ENCODE data around the gene BSG.
"Not testable (repeated sequence)": the region's sequence is repeated elsewhere in the genome, so short reads cannot be mapped to it uniquely, and the experiment has no call there.

BSG gene

DNA sequence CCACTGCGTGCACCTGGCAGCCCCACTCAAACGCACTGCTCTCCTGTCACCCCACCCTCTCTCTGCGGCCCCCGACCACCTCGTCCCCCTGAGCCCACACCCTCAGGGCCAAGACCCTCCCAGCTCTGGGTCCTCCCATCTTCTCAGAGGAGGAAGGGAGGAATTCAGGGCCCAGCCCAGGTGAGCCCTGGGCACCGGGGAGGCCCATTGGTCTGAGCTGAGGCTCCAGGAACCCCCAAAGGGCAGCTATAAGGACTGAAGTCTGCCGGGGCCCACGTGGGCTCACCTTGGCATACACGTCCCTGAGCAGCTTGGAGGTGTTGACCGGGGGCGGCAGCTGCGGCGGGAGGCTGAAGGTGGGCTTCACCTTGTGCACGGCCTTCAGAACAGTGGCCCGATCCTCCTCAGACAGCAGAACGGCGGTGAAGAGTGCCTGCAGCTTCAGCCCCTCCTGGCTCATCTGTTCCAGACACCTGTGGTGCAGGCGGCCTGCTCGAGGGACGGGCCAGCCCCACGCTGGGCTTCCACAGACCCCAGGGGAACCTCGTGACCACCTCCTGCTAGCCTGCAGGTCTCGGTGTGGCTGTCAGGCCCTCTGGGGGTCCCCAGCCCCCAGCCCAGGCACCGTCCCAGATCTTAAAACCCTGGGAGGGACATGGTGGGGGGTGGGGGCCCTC lies 52.2 kb downstream of the BSG start:
- H2AFZ ChIP-seq, result no peak overlapping the region
- no peak overlapping the region for H3K9ac ChIP-seq
- H3K27ac ChIP-seq, result no peak overlapping the region
- no peaks in the 10 kb centered on the region for H3K4me1 ChIP-seq
- H3K36me3 ChIP-seq (ENCODE audit: control insufficient read depth, insufficient read depth, low read length), result no peaks in the 10 kb centered on the region
- H3K9me3 ChIP-seq (ENCODE audit: control insufficient read depth, low read length), result no peaks in the 10 kb centered on the region
- no peak overlapping the region for H3K4me3 ChIP-seq (ENCODE audit: low read depth, low read length)
- H3K79me2 ChIP-seq, result peaks cover 2% of the 10 kb centered on the region
- no peak overlapping the region for H3K4me2 ChIP-seq (ENCODE audit: low read length)
- H3K27me3 ChIP-seq (ENCODE audit: control insufficient read depth, insufficient read depth, low read length), result no peaks in the 10 kb centered on the region
- TF ChIP-seq, protein P1, sequence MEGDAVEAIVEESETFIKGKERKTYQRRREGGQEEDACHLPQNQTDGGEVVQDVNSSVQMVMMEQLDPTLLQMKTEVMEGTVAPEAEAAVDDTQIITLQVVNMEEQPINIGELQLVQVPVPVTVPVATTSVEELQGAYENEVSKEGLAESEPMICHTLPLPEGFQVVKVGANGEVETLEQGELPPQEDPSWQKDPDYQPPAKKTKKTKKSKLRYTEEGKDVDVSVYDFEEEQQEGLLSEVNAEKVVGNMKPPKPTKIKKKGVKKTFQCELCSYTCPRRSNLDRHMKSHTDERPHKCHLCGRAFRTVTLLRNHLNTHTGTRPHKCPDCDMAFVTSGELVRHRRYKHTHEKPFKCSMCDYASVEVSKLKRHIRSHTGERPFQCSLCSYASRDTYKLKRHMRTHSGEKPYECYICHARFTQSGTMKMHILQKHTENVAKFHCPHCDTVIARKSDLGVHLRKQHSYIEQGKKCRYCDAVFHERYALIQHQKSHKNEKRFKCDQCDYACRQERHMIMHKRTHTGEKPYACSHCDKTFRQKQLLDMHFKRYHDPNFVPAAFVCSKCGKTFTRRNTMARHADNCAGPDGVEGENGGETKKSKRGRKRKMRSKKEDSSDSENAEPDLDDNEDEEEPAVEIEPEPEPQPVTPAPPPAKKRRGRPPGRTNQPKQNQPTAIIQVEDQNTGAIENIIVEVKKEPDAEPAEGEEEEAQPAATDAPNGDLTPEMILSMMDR (IDR thresholded peaks at IDR 0.05), result no peak

DNA sequence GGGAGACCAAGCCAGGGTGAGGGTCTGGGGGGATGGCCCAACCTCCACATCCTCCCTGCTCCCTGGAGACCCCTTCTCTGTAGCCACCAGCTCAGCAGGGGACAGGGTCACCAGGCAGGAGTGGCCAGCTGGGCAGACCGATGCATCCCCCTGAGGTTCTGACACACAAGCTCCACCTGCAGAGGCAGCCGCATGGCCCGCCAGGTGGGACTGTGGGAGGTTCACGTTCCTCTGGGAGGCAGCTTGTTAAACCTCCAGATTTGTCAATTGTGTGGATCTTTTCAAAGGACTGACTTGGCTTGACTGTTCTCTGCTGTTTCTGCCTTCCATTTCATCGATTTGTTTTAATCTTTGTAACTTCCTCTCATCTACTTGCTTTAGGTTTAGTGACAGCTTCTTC lies 52.9 kb downstream of the BSG start:
- Histone ChIP-seq H3K27ac (no peak overlapping the region), H3K9ac (no peak overlapping the region), H3K36me3 (ENCODE audit: control insufficient read depth, insufficient read depth, low read length) (no peaks in the 10 kb centered on the region), H3K79me2 (peaks cover 2% of the 10 kb centered on the region), H3K4me2 (ENCODE audit: low read length) (no peak overlapping the region), H3K4me1 (no peaks in the 10 kb centered on the region), H3K4me3 (ENCODE audit: low read depth, low read length) (no peak overlapping the region), H2AFZ (no peak overlapping the region), H3K9me3 (ENCODE audit: control insufficient read depth, low read length) (no peaks in the 10 kb centered on the region), H3K27me3 (ENCODE audit: control insufficient read depth, insufficient read depth, low read length) (no peaks in the 10 kb centered on the region)
- TF ChIP-seq, protein P1 (IDR thresholded peaks at IDR 0.05), result no peak

DNA sequence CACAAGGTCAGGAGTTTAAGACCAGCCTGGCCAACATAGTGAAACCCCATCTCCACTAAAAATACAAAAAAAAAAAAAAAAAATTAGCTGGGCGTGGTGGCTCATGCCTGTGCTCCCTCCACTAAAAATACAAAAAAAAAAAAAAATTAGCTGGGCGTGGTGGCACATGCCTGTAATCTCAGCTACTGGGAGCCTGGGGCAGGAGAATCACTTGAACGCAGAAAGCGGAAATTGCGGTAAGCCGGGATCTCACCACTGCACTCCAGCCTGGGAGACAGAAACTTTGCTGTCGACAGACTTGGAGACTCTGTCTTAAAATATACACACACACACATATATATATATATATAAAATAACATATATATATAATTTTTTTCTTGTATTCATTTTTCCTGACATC lies 54.2 kb downstream of the BSG start:
- not testable (repeated sequence) for H3K4me2 ChIP-seq (ENCODE audit: low read length); H3K4me3 ChIP-seq (ENCODE audit: low read depth, low read length); H3K27ac ChIP-seq; H3K79me2 ChIP-seq; H2AFZ ChIP-seq; H3K36me3 ChIP-seq (ENCODE audit: control insufficient read depth, insufficient read depth, low read length); H3K27me3 ChIP-seq (ENCODE audit: control insufficient read depth, insufficient read depth, low read length); H3K9me3 ChIP-seq (ENCODE audit: control insufficient read depth, low read length); H3K4me1 ChIP-seq; H3K9ac ChIP-seq

DNA sequence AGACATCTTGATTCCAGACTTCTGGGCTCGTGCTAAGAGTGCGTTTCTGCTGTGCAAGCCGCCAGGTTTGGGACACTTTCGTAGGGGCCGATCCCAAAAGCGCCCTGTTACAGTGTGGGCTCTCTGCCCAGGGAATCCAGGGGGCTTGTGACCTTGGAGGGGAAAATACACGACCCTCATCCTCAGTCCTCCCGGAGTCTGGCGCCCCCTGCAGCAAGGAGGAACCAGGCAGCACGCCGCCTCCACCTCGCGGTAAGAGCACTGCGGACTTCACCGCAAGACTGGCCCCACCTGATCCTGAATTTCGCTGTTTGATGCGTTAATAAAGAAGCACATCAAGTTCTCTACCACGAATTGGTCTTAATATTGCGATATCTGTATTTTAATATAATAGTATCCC lies 55.8 kb downstream of the BSG start:
- no peaks in the 10 kb centered on the region for H3K36me3 ChIP-seq (ENCODE audit: control insufficient read depth, insufficient read depth, low read length)
- H3K4me1 ChIP-seq, result no peaks in the 10 kb centered on the region
- no peaks in the 10 kb centered on the region for H3K9me3 ChIP-seq (ENCODE audit: control insufficient read depth, low read length)
- H3K27ac ChIP-seq, result no peak overlapping the region
- H2AFZ ChIP-seq, result no peak overlapping the region
- peaks cover 15% of the 10 kb centered on the region for H3K79me2 ChIP-seq
- TF ChIP-seq, protein P1 (IDR thresholded peaks at IDR 0.05), result no peak
- no peak overlapping the region for H3K4me2 ChIP-seq (ENCODE audit: low read length)
- no peaks in the 10 kb centered on the region for H3K27me3 ChIP-seq (ENCODE audit: control insufficient read depth, insufficient read depth, low read length)
- H3K4me3 ChIP-seq (ENCODE audit: low read depth, low read length), result no peak overlapping the region
- H3K9ac ChIP-seq, result no peak overlapping the region

DNA sequence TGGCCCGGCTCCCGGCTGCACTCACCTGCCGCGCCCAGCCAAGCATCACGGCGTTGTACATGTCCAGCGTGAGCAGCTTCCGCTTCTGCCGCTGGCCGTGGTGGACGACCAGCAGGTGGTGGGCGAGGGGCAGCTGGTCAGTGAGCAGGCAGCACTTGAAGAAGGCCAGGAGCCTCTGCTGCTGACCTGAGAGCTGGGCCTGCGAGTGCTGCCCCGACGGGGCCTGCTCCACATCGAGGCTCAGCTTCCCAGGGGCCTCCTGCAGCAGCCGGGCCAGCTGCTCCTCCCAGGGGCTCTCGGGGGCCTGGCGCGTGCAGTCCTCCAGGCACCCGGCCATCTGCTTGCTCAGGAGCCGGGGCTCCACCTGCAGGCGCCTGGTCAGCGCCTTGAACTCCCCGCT lies 57.1 kb downstream of the BSG start:
- not testable (repeated sequence) for H3K27me3 ChIP-seq (ENCODE audit: control insufficient read depth, insufficient read depth, low read length); H3K4me3 ChIP-seq (ENCODE audit: low read depth, low read length); H3K4me2 ChIP-seq (ENCODE audit: low read length); H2AFZ ChIP-seq; H3K4me1 ChIP-seq; H3K9me3 ChIP-seq (ENCODE audit: control insufficient read depth, low read length); H3K9ac ChIP-seq; H3K27ac ChIP-seq; H3K36me3 ChIP-seq (ENCODE audit: control insufficient read depth, insufficient read depth, low read length)
- H3K79me2 ChIP-seq, result peaks cover 17% of the 10 kb centered on the region

Measured in parathyroid adenoma (tissue), 2 donors.